Naive B cell (primary cell): ENCODE data around the gene MTURN. TPM values are rescaled to one million over a fixed set of nuclear protein-coding genes. Genes with fewer than 3 reads are reported as not detected.

Source experiments
- ATAC-seq, 2 donors: fragments of 150-1000 bp; cut with Tn5 transposase; 2 replicates each; pipeline ENCODE4 v1.10.0; 2021; ENCODE audit warnings: low read depth in 2 of 2, mild to moderate bottlenecking in 2 of 2, moderate library complexity in 2 of 2
- DNase-seq: peaks from one replicate; pipeline ENCODE4 v3.0.0; 2022
- H3K27ac Mint-ChIP-seq, 6 donors: one replicate each; pipeline ENCODE4 v1.8.0; 2020 to 2022; ENCODE audit warnings: mild to moderate bottlenecking in 6 of 6, mixed read lengths in 6 of 6, moderate library complexity in 5 of 6, inconsistent platforms in 2 of 6
- H3K27me3 Mint-ChIP-seq, 3 donors: one replicate each; pipeline ENCODE4 v1.8.0; 2021 to 2022; ENCODE audit warnings: mixed read lengths in 3 of 3, mild to moderate bottlenecking in 1 of 3
- H3K36me3 Mint-ChIP-seq, 2 donors: one replicate each; pipeline ENCODE4 v1.8.0; 2020 to 2022; ENCODE audit warnings: mixed read lengths in 2 of 2, inconsistent platforms in 1 of 2, mild to moderate bottlenecking in 1 of 2
- H3K4me1 Mint-ChIP-seq, 3 donors: one replicate each; pipeline ENCODE4 v1.8.0; 2020 to 2022; ENCODE audit warnings: mixed read lengths in 3 of 3, inconsistent platforms in 1 of 3, mild to moderate bottlenecking in 1 of 3, moderate library complexity in 1 of 3
- H3K4me3 Mint-ChIP-seq, 8 donors: one replicate each; pipeline ENCODE4 v1.8.0; 2020 to 2022; ENCODE audit warnings: mild to moderate bottlenecking in 8 of 8, mixed read lengths in 8 of 8, moderate library complexity in 8 of 8, inconsistent platforms in 2 of 8
- H3K9me3 Mint-ChIP-seq, 7 donors: one replicate each; pipeline ENCODE4 v1.8.0; 2020 to 2022; ENCODE audit warnings: mixed read lengths in 7 of 7, mild to moderate bottlenecking in 5 of 7, inconsistent platforms in 2 of 7, moderate library complexity in 1 of 7
- polyA plus RNA-seq, 6 donors: library from polyadenylated mRNA; unstranded; fragments of 300-500 nt; fragmentation: Illumina TruSeq; gene quantifications; one replicate each; pipeline ENCODE4 v1.2.3, GENCODE V29; 2021; ENCODE audit warnings: low read depth in 6 of 6

MTURN gene
- polyA plus RNA-seq, 6 donors from 2014 or later, result 3.1 to 8.3 (median 4.7) TPM

GRCh38 chr7:30169579-30169978 is 34.8 kb downstream of the MTURN start:
- peaks cover 0 to 5% (median 5%) of the 10 kb centered on the region in 3 donors for H3K4me1 Mint-ChIP-seq
- DNase-seq, result no peak
- no peaks in the 10 kb centered on the region for H3K9me3 Mint-ChIP-seq
- no peaks in the 10 kb centered on the region for H3K36me3 Mint-ChIP-seq
- no peak overlapping the region for H3K27ac Mint-ChIP-seq
- no peak overlapping the region for H3K4me3 Mint-ChIP-seq
- no peaks in the 10 kb centered on the region for H3K27me3 Mint-ChIP-seq
- no peak for ATAC-seq

DNA sequence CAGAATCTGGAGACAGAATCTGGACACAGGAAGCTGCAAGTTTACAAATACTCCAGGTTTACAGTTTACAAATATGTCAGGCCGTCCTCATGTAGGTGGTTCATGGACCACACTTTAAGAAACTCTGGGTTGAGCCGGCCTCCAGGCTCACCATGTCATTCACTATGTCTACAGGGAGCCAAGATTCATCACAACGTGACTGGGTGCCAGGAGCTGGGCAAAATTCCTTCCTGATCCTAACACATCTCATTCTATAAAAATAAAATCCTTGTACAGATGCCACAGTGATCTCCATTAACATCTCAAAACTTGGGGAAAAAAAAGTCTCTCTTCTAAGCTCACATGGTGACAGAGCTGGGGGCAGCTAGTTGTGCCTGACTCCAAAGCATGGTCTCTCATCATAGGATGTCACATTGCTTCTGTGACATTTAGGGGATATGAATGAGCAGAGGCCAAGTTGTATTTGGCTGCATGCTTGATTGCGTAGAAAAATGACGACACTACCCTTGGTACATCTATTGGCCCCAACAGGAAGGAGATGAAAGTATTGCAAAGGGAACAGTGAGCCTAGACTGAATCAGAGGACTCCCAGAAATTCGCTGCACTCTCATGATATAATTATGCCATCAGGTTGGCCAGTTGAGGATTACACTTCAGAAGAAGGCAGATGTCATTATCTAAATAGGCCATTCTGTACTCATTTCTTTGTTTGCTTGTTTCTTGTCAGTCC is 35.9 kb downstream of the MTURN start:
- no peaks in the 10 kb centered on the region for H3K27me3 Mint-ChIP-seq
- ATAC-seq, result no peak
- no peak overlapping the region for H3K27ac Mint-ChIP-seq
- H3K4me3 Mint-ChIP-seq, result no peak overlapping the region
- peaks cover 6 to 8% (median 7%) of the 10 kb centered on the region in 3 donors for H3K4me1 Mint-ChIP-seq
- no peaks in the 10 kb centered on the region for H3K36me3 Mint-ChIP-seq
- no peak for DNase-seq
- no peaks in the 10 kb centered on the region for H3K9me3 Mint-ChIP-seq

DNA sequence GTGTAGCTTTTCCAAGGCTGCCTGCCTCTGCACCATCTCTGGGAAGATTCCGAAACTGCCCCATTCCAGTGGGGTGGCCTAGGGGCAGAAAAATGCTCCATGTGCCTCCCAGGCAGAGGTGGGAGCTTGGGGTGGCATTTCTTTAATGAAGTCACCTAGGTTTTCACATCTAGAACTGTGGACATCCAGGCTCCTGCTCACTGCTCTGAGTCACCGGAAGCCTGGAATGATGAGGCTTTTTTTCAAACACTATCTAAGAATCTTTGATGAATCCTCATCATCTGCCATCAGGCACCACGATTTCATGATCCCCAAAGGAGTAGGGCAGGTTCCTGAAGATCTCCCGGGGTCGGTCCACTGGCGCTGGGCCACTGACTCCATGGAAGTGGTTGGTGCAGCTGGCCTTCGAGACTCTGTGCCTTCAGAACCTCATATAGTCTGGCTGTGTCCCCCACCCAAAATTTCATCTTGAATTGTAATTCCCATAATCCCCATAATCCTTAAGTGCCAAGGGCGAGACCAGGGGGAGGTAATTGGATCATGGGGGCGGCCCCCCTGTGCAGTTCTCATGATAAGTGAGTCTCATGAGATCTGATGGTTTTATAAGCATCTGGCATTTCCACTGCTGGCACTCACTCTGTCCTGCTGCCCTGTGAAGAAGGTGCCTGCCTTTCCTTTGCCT is 37.1 kb downstream of the MTURN start:
- DNase-seq (no peak), ATAC-seq (no peak)
- no peaks in the 10 kb centered on the region for H3K27me3 Mint-ChIP-seq
- no peak overlapping the region for H3K27ac Mint-ChIP-seq
- H3K4me1 Mint-ChIP-seq, result peaks cover 19 to 20% (median 20%) of the 10 kb centered on the region in 3 donors
- no peaks in the 10 kb centered on the region for H3K9me3 Mint-ChIP-seq
- peak overlapping the region in 2 of 8 donors; percentile 5 to 48 for H3K4me3 Mint-ChIP-seq
- H3K36me3 Mint-ChIP-seq, result no peaks in the 10 kb centered on the region

- Mint-ChIP-seq H3K4me1 (peaks cover 22 to 24% (median 23%) of the 10 kb centered on the region in 3 donors), H3K4me3 (no peak overlapping the region), H3K27ac (no peak overlapping the region), H3K36me3 (no peaks in the 10 kb centered on the region), H3K27me3 (no peaks in the 10 kb centered on the region), H3K9me3 (no peaks in the 10 kb centered on the region)
- DNase-seq (no peak), ATAC-seq (no peak)
These were observed 37.7 kb downstream of the MTURN start for GRCh38 chr7:30172451-30172850.

DNA sequence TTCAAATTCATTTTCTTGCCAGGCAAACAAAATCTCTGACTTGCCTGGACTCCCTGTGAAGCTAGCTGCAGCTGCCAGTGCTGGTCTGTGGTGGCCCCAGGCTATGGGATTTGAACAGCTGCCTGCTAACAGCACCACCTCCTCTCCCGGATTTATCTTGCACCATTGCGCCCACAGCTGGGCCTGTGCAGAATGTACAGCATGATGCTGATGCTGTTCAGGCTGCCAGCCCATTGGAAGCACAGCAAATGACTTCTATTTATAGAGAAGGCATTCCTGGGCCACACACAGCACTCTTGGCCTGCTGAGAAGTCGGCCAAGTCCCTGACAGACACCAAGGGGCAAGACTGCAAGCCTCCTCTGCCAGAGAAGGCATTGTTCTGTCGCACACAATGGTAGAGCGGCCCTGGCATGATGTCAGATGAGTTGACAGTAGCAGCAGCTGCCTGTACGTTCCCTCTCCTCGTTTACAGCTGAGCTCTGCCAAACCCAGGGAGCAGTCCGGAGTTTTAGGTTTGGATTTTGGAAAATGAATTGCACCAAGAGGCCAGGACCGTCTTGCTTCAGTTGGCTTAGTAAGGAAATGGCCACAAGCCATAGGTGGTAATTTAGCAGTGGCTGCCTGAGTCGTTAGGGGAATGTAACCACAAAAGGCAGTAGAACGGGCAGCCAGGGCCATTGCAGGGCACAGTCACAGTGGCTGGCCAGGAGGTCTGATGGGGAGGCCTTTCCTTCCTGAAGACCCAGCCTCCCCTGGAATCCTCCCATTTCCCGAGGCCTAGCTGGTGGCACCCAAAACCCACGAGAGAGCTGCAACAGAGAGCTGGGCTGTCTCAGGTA is 38.5 kb downstream of the MTURN start:
- H3K4me3 Mint-ChIP-seq, result no peak overlapping the region
- no peaks in the 10 kb centered on the region for H3K9me3 Mint-ChIP-seq
- H3K4me1 Mint-ChIP-seq, result peaks cover 22 to 30% (median 23%) of the 10 kb centered on the region in 3 donors
- ATAC-seq (no peak), DNase-seq (no peak)
- H3K27ac Mint-ChIP-seq, result no peak overlapping the region
- H3K27me3 Mint-ChIP-seq, result no peaks in the 10 kb centered on the region
- H3K36me3 Mint-ChIP-seq, result no peaks in the 10 kb centered on the region

- ATAC-seq (no peak), DNase-seq (no peak)
- peaks cover 31 to 39% (median 32%) of the 10 kb centered on the region in 3 donors for H3K4me1 Mint-ChIP-seq
- H3K4me3 Mint-ChIP-seq, result peak overlapping the region in 1 of 8 donors; percentile 3
- H3K9me3 Mint-ChIP-seq, result peaks cover 0 to 1% (median 0%) of the 10 kb centered on the region in 7 donors
- H3K36me3 Mint-ChIP-seq, result no peaks in the 10 kb centered on the region
- H3K27me3 Mint-ChIP-seq, result no peaks in the 10 kb centered on the region
- peak overlapping the region in 1 of 6 donors; percentile 49 for H3K27ac Mint-ChIP-seq
These were observed 40.4 kb downstream of the MTURN start for GRCh38 chr7:30175180-30175579.

DNA sequence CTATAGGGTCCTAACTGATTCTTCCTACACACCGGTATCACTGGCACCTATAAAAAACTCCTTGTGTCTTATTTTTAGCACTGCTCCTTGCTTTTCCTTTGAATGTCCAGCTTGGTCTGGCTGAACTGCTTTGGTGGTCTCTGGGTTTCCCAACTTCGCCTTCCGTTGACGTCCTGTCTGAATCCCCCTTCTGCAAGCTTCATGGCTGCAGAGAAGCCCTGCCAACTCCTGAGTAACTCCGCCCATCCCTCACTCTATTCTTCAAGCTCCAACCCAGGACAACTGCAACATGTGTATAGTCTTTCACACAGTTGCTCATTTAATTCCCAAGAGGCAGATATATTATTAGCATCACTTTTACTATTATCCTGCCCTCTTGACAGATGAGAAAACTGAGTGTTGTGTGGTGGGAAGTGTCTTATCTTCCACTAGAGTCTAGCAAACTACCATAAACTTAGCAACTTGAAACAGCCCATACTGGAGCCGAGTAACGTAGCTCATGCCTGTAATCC is 40.9 kb downstream of the MTURN start:
- Mint-ChIP-seq H3K27ac (peak overlapping the region in 3 of 6 donors; percentile 11 to 49 (median 13)), H3K9me3 (peaks cover 0 to 1% (median 0%) of the 10 kb centered on the region in 7 donors), H3K36me3 (no peaks in the 10 kb centered on the region), H3K4me1 (peaks cover 31 to 39% (median 32%) of the 10 kb centered on the region in 3 donors), H3K4me3 (peak overlapping the region in 1 of 8 donors; percentile 77), H3K27me3 (no peaks in the 10 kb centered on the region)
- no peak for DNase-seq
- no peak for ATAC-seq

GRCh38 chr7:30176463-30177109 is 41.8 kb downstream of the MTURN start:
- Mint-ChIP-seq H3K27ac (peak overlapping the region; percentile 49 to 87 (median 74)), H3K36me3 (no peaks in the 10 kb centered on the region), H3K4me3 (peak overlapping the region in 5 of 8 donors; percentile 9 to 77 (median 10)), H3K9me3 (peaks cover 0 to 1% (median 0%) of the 10 kb centered on the region in 7 donors), H3K4me1 (peaks cover 31 to 39% (median 32%) of the 10 kb centered on the region in 3 donors), H3K27me3 (no peaks in the 10 kb centered on the region)
- ATAC-seq (peak; percentile 38 to 42), DNase-seq (no peak)

DNA sequence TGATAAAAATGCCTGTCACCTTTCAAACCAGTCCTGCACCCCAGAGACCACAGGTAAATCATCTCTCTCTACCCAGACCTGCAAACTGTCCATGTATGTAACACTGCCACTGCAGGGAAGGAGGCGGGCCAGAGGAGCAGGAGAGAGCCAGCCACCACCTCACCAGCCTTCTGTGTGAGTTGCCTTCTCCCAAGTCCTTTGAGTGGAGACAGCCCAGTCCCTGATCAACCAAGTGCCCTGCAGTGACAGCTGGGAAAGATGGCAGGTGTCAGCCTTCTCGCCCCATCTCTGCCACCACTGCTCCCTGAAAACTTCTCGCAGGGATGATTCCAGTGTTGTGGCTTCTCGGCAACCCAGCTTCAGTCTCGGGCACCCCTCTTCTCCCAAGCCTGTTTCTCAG is 42.4 kb downstream of the MTURN start:
- peaks cover 31 to 39% (median 32%) of the 10 kb centered on the region in 3 donors for H3K4me1 Mint-ChIP-seq
- H3K36me3 Mint-ChIP-seq, result no peaks in the 10 kb centered on the region
- H3K27ac Mint-ChIP-seq, result peak overlapping the region in 4 of 6 donors; percentile 67 to 87 (median 84)
- H3K27me3 Mint-ChIP-seq, result no peaks in the 10 kb centered on the region
- peaks cover 0 to 1% (median 0%) of the 10 kb centered on the region in 7 donors for H3K9me3 Mint-ChIP-seq
- H3K4me3 Mint-ChIP-seq, result peak overlapping the region in 1 of 8 donors; percentile 77
- DNase-seq (no peak), ATAC-seq (no peak)

GRCh38 chr7:30177965-30178364 is 43.2 kb downstream of the MTURN start:
- H3K9me3 Mint-ChIP-seq, result peaks cover 0 to 1% (median 0%) of the 10 kb centered on the region in 7 donors
- H3K4me3 Mint-ChIP-seq, result no peak overlapping the region
- peaks cover 28 to 39% (median 32%) of the 10 kb centered on the region in 3 donors for H3K4me1 Mint-ChIP-seq
- peak overlapping the region in 1 of 6 donors; percentile 42 for H3K27ac Mint-ChIP-seq
- no peak for DNase-seq
- no peaks in the 10 kb centered on the region for H3K36me3 Mint-ChIP-seq
- no peak for ATAC-seq
- no peaks in the 10 kb centered on the region for H3K27me3 Mint-ChIP-seq

DNA sequence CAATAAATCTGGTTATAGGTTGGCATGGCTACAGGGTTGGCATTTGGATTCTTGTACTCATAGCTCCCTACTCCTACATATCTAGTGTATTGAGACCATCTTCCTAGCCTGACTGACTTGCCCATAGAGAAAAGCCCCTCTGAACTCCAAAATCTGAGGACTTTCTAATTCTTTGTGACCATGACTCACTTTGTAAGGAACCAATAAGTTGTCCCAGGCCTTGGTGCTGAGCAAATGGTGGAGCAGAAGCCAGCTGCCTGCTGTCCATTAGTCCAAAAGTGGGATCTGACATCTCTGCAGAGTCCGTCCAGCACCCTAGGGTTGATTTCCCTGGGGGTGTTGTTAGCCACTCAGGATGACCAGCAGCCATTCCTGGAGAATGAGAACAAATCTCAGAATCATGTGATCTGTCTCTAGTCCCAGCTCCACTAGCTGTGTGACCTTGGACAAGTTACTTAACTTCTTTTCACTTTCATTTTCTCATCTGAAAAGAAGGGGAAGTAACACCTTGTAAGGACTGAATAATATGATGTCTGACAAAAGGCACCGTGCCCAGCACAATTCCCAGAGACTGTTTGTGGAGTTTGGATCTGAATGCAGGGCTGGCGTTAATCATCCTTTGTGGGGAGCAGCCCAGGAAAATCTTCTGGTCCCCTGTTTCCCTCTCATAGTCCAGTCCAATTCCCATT is 44.1 kb downstream of the MTURN start:
- Mint-ChIP-seq H3K27me3 (no peaks in the 10 kb centered on the region), H3K36me3 (no peaks in the 10 kb centered on the region), H3K4me1 (peaks cover 28 to 39% (median 32%) of the 10 kb centered on the region in 3 donors), H3K9me3 (peaks cover 0 to 2% (median 0%) of the 10 kb centered on the region in 7 donors), H3K27ac (peak overlapping the region; percentile 44 to 96 (median 92)), H3K4me3 (peak overlapping the region in 7 of 8 donors; percentile 65 to 87 (median 75))
- ATAC-seq (peak; percentile 97), DNase-seq (peak; percentile 45)

GRCh38 chr7:30180718-30181117 is 45.9 kb downstream of the MTURN start:
- ATAC-seq (no peak), DNase-seq (no peak)
- Mint-ChIP-seq H3K36me3 (no peaks in the 10 kb centered on the region), H3K4me3 (peak overlapping the region in 2 of 8 donors; percentile 10 to 31), H3K9me3 (peaks cover 0 to 6% (median 1%) of the 10 kb centered on the region in 7 donors), H3K27ac (peak overlapping the region in 1 of 6 donors; percentile 19), H3K4me1 (peaks cover 27 to 45% (median 35%) of the 10 kb centered on the region in 3 donors), H3K27me3 (no peaks in the 10 kb centered on the region)
